WTC11 (cell line): ENCODE data around the gene PCDHGA1. TPM values are rescaled to one million over a fixed set of nuclear protein-coding genes. Genes with fewer than 3 reads are reported as not detected.

Source experiments
- ATAC-seq: fragments of 200-7000 bp; cut with Tn5 transposase; 2 replicates; pipeline ENCODE4 v1.10.0; 2021; ENCODE audit warnings: mild to moderate bottlenecking, moderate library complexity
- CTCF ChIA-PET: fragments of 300-600 bp; sonication (Branson Sonifier 250); formaldehyde crosslinking; loops from one replicate; lab custom pipeline; 2021; ENCODE audit warnings: antibody characterized with exemption; lab: Charles Lee
- POLR2A ChIA-PET: fragments of 350-600 bp; sonication (Branson Sonifier 250); formaldehyde crosslinking; loops from one replicate; lab custom pipeline; 2021; ENCODE audit warnings: antibody characterized with exemption; lab: Charles Lee
- DNase-seq: peaks from one replicate; pipeline ENCODE4 v3.0.0; 2021; ENCODE audit warnings: low spot score
- H3K27ac Mint-ChIP-seq: 2 replicates; pipeline ENCODE4 v1.8.0; 2021; ENCODE audit warnings: mixed read lengths
- H3K27me3 Mint-ChIP-seq: 2 replicates; pipeline ENCODE4 v1.8.0; 2021; ENCODE audit warnings: low read depth, mild to moderate bottlenecking, moderate library complexity, mixed read lengths
- H3K36me3 Mint-ChIP-seq: 2 replicates; pipeline ENCODE4 v1.8.0; 2021; ENCODE audit warnings: mixed read lengths
- H3K4me1 Mint-ChIP-seq: 2 replicates; pipeline ENCODE4 v1.8.0; 2022; ENCODE audit warnings: mixed read lengths
- H3K4me3 Mint-ChIP-seq: 2 replicates; pipeline ENCODE4 v1.8.0; 2021; ENCODE audit warnings: mild to moderate bottlenecking, moderate library complexity, mixed read lengths
- H3K9me3 Mint-ChIP-seq: 2 replicates; pipeline ENCODE4 v1.8.0; 2021; ENCODE audit warnings: mixed read lengths
- ATF1 ChIP-seq: sonication (generic); formaldehyde crosslinking; IDR thresholded peaks from 2 replicates; pipeline ENCODE4 v1.8.1; 2023; ENCODE audit warnings: mild to moderate bottlenecking, moderate library complexity, missing genetic modification reagents
- GRHL2 ChIP-seq: fragments of 250-450 bp; sonication (Bioruptor Pico); IDR thresholded peaks from 2 replicates; pipeline ENCODE4 v1.8.0; 2022; ENCODE audit warnings: mild to moderate bottlenecking, moderate library complexity; ENCODE audit not compliant: insufficient replicate concordance, severe bottlenecking
- MLX ChIP-seq: sonication (generic); formaldehyde crosslinking; IDR thresholded peaks from 2 replicates; pipeline ENCODE4 v1.8.1; 2023; ENCODE audit warnings: mild to moderate bottlenecking, missing genetic modification reagents, moderate library complexity
- MYBL2 ChIP-seq: sonication (generic); formaldehyde crosslinking; IDR thresholded peaks from 2 replicates; pipeline ENCODE4 v1.8.1; 2023; ENCODE audit warnings: mild to moderate bottlenecking, moderate library complexity, missing genetic modification reagents
- NFYB ChIP-seq: sonication (generic); formaldehyde crosslinking; conservative IDR thresholded peaks from 2 replicates; pipeline ENCODE4 v1.8.0; 2022; ENCODE audit warnings: low read depth, missing genetic modification reagents
- SOX15 ChIP-seq: fragments of 250-450 bp; sonication (Bioruptor Pico); IDR thresholded peaks from 2 replicates; pipeline ENCODE4 v1.9.0; 2021; ENCODE audit warnings: mild to moderate bottlenecking
- ZMAT4 ChIP-seq: fragments of 250-450 bp; sonication (Bioruptor Pico); IDR thresholded peaks from 2 replicates; pipeline ENCODE4 v1.9.0; 2021; ENCODE audit warnings: mild to moderate bottlenecking
- ZNF232 ChIP-seq: sonication (generic); formaldehyde crosslinking; IDR thresholded peaks from 2 replicates; pipeline ENCODE4 v1.8.0; 2022; ENCODE audit warnings: mild to moderate bottlenecking, missing genetic modification reagents
- ZNF263 ChIP-seq: sonication (generic); formaldehyde crosslinking; IDR thresholded peaks from 2 replicates; pipeline ENCODE4 v1.8.1; 2022; ENCODE audit warnings: low read depth, mild to moderate bottlenecking, moderate library complexity, missing genetic modification reagents
- total RNA-seq: library from RNA; stranded (reverse); gene quantifications from 3 replicates; pipeline ENCODE4 v1.2.3, GENCODE V29; 2021
- TF ChIP-seq, protein P1 (sequence below): fragments of 250-450 bp; sonication (Bioruptor Pico); IDR thresholded peaks from 2 replicates; pipeline ENCODE4 v1.9.0; 2021; ENCODE audit warnings: mild to moderate bottlenecking, borderline replicate concordance
- TF ChIP-seq, protein P2 (sequence below): sonication (generic); formaldehyde crosslinking; IDR thresholded peaks from 2 replicates; pipeline ENCODE4 v1.8.1; 2022; ENCODE audit warnings: low read depth, mild to moderate bottlenecking, moderate library complexity, missing genetic modification reagents, borderline replicate concordance
- TF ChIP-seq, protein P3 (sequence below): sonication (generic); formaldehyde crosslinking; conservative IDR thresholded peaks from 2 replicates; pipeline ENCODE4 v1.8.1; 2022; ENCODE audit warnings: mild to moderate bottlenecking, missing genetic modification reagents

The PCDHGA1 gene
- total RNA-seq, 1 experiment from 2014 or later = 1.5 TPM

GRCh38 chr5:141517880-141518617 lies 187.7 kb downstream of the PCDHGA1 start:
- no peak for DNase-seq
- ATAC-seq = no peak
- Mint-ChIP-seq H3K36me3 (peaks cover 48% of the 10 kb centered on the region), H3K4me3 (no peak overlapping the region), H3K4me1 (peaks cover 34% of the 10 kb centered on the region), H3K27ac (no peak overlapping the region; the same call in 1 of the 2 replicates), H3K9me3 (no peaks in the 10 kb centered on the region), H3K27me3 (no peaks in the 10 kb centered on the region)
- TF ChIP-seq ZNF232 = no peak
- TF ChIP-seq, protein P1, sequence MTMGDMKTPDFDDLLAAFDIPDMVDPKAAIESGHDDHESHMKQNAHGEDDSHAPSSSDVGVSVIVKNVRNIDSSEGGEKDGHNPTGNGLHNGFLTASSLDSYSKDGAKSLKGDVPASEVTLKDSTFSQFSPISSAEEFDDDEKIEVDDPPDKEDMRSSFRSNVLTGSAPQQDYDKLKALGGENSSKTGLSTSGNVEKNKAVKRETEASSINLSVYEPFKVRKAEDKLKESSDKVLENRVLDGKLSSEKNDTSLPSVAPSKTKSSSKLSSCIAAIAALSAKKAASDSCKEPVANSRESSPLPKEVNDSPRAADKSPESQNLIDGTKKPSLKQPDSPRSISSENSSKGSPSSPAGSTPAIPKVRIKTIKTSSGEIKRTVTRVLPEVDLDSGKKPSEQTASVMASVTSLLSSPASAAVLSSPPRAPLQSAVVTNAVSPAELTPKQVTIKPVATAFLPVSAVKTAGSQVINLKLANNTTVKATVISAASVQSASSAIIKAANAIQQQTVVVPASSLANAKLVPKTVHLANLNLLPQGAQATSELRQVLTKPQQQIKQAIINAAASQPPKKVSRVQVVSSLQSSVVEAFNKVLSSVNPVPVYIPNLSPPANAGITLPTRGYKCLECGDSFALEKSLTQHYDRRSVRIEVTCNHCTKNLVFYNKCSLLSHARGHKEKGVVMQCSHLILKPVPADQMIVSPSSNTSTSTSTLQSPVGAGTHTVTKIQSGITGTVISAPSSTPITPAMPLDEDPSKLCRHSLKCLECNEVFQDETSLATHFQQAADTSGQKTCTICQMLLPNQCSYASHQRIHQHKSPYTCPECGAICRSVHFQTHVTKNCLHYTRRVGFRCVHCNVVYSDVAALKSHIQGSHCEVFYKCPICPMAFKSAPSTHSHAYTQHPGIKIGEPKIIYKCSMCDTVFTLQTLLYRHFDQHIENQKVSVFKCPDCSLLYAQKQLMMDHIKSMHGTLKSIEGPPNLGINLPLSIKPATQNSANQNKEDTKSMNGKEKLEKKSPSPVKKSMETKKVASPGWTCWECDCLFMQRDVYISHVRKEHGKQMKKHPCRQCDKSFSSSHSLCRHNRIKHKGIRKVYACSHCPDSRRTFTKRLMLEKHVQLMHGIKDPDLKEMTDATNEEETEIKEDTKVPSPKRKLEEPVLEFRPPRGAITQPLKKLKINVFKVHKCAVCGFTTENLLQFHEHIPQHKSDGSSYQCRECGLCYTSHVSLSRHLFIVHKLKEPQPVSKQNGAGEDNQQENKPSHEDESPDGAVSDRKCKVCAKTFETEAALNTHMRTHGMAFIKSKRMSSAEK (CRISPR knock-in tag) = no peak
- TF ChIP-seq ATF1 (CRISPR knock-in tag) = no peak
- no peak for TF ChIP-seq NFYB (CRISPR knock-in tag)
- no peak for TF ChIP-seq ZNF263
- TF ChIP-seq ZMAT4 = no peak
- no peak for TF ChIP-seq SOX15
- ChIA-PET CTCF (interaction anchor here (0.8 to 0.9 kb wide), 2 partner anchors 46 to 105 kb away, joined by 3 read pairs; partner anchors contain the start of gene PCDHGA10), POLR2A (interaction anchor here (0.7 kb wide), 1 partner anchor 162 kb away, joined by 3 read pairs; no protein-coding TSS in a partner anchor)

GRCh38 chr5:141518618-141519015 lies 188.3 kb downstream of the PCDHGA1 start:
- no peaks in the 10 kb centered on the region for H3K9me3 Mint-ChIP-seq
- TF ChIP-seq MYBL2 (CRISPR knock-in tag) = no peak
- TF ChIP-seq GRHL2 (CRISPR knock-in tag) = no peak
- TF ChIP-seq MLX (CRISPR knock-in tag) = no peak
- TF ChIP-seq, protein P2, sequence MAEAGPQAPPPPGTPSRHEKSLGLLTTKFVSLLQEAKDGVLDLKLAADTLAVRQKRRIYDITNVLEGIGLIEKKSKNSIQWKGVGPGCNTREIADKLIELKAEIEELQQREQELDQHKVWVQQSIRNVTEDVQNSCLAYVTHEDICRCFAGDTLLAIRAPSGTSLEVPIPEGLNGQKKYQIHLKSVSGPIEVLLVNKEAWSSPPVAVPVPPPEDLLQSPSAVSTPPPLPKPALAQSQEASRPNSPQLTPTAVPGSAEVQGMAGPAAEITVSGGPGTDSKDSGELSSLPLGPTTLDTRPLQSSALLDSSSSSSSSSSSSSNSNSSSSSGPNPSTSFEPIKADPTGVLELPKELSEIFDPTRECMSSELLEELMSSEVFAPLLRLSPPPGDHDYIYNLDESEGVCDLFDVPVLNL (CRISPR knock-in tag) = no peak
- TF ChIP-seq, protein P3, sequence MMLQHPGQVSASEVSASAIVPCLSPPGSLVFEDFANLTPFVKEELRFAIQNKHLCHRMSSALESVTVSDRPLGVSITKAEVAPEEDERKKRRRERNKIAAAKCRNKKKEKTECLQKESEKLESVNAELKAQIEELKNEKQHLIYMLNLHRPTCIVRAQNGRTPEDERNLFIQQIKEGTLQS (CRISPR knock-in tag) = no peak
- TF ChIP-seq, all 79 proteins: peak for 0
- Mint-ChIP-seq H3K27ac (no peak overlapping the region), H3K27me3 (no peaks in the 10 kb centered on the region), H3K36me3 (peaks cover 48% of the 10 kb centered on the region), H3K4me1 (peaks cover 34% of the 10 kb centered on the region), H3K4me3 (no peak overlapping the region)
- ATAC-seq = no peak
- ChIA-PET POLR2A (interaction anchor here (0.7 kb wide), 1 partner anchor 162 kb away, joined by 3 read pairs; no protein-coding TSS in a partner anchor), CTCF (interaction anchor here (0.8 to 0.9 kb wide), 2 partner anchors 45 to 105 kb away, joined by 3 read pairs; partner anchors contain the start of gene PCDHGA10)
- DNase-seq = no peak
